Measurements from ENCODE around the gene CD36.
A peak's percentile ranks its signal among the peaks of the same experiment; 100 is the strongest.
"Not testable (repeated sequence)": the region's sequence is repeated elsewhere in the genome, so short reads cannot be mapped to it uniquely, and the experiment has no call there.

CD36 gene

DNA sequence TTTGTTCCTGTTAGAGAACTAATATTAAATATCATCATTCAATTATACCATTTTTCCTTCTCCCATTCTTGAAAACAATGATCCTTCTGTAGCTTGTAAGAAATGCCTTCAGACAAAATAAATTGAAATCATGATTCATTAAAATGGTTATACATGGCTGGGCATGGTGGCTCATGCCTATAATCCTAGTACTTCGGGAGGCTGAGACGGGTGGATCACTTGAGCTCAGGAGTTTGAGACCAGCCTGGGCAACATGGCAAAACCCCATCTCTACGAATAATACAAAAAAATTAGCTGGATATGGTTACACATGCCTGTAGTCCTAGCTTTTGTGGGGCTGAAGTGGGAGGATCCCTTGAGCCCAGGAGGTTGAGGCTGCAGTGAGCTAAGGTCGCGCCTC lies 13.0 kb downstream of the CD36 start:
- no peak for DNase-seq

DNA sequence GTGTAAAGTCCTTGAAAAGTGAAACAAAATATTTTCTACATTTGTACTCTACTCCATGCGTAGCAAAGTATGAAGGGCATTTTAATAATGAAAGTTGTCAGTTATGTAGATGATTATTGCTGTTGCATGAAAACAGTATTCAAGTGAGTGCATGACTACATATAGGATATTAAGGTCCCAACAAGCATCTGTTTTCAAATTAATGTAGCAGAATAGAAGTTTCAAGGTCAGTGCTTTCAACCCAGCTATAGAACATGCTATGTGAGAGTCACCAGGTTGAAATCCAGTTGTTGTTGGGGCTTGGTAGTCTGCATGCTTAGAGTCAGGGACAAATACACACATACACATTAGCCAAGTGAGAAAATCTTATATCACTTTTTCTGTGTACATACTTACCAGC lies 14.8 kb downstream of the CD36 start:
- DNase-seq: no peak

DNA sequence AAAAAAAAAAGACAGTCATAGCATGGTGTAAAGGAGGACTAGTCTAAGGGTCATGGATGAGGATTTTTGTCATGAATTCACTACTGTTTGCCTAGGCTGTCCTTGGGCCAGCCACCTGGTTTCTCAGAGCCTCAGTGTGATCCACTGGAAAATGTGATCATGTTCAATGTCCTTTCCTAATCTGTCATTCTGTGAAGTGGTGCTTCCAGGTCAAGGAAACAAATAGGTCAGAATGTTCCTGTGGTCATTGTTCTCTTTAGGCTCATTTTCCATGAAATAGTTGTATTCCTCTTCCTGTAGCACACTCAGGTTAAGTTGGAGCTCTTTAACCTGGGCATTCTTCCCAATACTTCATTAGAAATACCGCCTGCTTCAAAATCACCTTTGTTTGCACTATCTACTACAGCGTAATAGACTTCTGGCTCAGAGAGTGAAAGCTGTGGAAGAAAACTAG lies 16.5 kb downstream of the CD36 start:
- DNase-seq: no peak

DNA sequence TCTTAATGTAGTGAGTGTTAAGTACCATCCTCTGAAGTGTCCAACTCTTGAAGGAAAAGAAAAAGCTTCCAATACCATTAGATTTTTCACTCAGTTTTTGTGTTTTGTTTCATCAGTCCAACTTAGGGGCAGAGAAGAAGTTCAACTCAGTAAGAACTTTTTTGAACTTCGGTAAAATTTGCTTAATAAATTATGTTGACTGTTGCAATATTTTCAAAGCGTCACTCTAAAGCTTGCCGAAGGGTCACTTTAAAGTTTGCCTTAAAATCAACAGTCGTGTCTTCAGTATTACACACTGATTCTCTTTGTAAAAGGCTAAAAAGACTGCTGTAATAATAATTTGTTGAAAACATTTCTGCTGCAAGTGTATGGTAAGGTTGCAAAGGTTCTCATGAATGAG lies 17.6 kb downstream of the CD36 start:
- DNase-seq: no peak

- DNase-seq: no peak
Observed at GRCh38 chr7:80659120-80660055, 20.9 kb downstream of the CD36 start.

GRCh38 chr7:80660939-80661338 lies 22.5 kb downstream of the CD36 start:
- no peak for DNase-seq

GRCh38 chr7:80661729-80662128 lies 23.3 kb downstream of the CD36 start:
- no peak for DNase-seq

GRCh38 chr7:80662252-80662651 lies 23.8 kb downstream of the CD36 start:
- DNase-seq: no peak

DNA sequence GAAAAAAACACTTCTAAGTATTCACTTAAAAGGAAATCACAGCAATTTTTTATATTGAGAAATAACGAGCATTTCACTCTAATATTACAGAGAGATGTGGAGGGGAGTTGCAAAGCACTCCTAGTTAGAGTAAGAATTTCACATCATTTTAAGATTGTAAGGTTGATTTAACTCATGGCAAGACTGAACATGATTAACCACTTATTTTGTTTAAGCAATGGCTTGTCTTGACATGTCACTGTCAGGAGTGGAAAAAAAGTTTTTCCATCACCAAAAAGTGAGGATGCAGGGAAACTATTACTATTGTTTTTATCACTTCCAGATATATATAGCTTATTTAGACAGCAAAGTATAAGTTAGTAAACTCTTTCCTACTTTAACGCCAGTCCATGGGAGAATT lies 27.1 kb downstream of the CD36 start:
- DNase-seq: no peak

GRCh38 chr7:80666376-80666775 lies 27.9 kb downstream of the CD36 start:
- DNase-seq: no peak

- DNase-seq: not testable (repeated sequence)
Observed at GRCh38 chr7:80669367-80669766, 30.9 kb downstream of the CD36 start.

DNA sequence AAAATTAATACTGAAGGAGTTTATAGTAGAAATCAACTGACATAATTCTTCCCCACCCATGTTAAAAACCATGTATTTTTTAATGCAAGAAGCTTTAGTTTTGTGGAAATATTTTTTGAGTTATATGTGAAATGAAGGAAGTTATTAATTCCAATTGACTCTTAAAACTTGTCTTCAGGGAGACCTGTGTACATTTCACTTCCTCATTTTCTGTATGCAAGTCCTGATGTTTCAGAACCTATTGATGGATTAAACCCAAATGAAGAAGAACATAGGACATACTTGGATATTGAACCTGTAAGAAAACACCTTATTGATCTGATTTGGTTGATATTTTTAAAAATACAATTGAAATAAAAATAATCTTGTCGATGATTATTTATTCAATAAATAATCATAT lies 33.3 kb downstream of the CD36 start:
- no peak for DNase-seq

- no peak for DNase-seq
Observed at GRCh38 chr7:80675090-80675489, 36.6 kb downstream of the CD36 start.

- no peak for DNase-seq
Observed at GRCh38 chr7:80676404-80676803, 38.0 kb downstream of the CD36 start.

DNA sequence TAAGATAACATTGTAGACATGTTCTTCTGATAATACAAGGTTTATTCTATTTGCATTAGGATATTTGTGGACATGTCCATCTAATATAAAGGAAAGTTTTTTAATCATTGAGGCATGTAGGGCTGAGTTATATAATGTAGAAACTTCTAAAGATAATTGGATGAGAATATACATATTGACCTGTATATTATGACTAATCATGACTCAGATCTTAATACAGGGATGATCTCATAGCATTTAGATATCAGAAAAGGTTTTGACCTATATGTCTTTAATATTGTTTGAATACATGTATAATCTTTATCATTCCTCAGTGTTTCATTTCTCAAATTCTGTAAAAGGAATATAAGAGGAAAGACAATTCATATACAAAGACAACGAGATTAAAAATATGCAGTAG lies 39.2 kb downstream of the CD36 start:
- DNase-seq: no peak

GRCh38 chr7:80678707-80679106 lies 40.3 kb downstream of the CD36 start:
- no peak for DNase-seq

- no peak for DNase-seq
Observed at GRCh38 chr7:80679921-80680907, 41.8 kb downstream of the CD36 start.

- DNase-seq: no peak
Observed at GRCh38 chr7:80681272-80681885, 42.9 kb downstream of the CD36 start.

DNA sequence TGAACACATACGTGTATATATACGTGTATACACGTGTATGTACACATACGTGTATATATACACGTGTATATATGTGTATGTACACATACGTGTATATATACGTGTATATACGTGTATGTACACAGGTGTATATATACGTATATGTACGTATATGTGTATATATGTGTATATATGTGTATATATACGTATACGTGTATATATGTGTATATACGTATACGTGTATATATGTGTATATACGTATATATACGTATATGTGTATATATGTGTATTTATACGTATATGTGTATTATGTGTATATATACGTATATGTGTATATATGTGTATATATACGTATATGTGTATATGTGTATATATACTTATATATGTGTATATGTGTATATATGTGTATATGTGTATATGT lies 44.3 kb downstream of the CD36 start:
- DNase-seq: no peak

DNA sequence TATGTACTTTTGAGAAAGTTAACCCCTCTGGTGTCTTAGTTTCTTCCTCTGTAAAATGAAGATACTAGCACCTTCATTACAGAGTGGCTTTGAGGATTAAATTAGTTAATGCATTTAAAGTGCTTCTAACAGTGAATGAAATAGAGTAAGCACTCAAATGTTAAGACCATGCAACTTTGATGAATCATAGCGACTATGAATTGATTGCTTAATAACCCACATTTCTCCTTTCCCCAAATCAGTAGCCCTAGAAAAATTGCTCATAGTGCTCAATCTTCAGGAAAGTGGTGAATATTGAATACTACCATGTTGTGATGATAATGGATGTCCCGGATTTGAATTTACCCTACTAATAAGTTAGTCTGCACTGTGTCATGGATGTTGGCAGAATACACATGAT lies 48.1 kb downstream of the CD36 start:
- DNase-seq: no peak

GRCh38 chr7:80699045-80699638 lies 60.7 kb downstream of the CD36 start:
- DNase-seq: peak in 2 of 58 donors; percentile 19

All from anterior cingulate cortex (tissue), 58 donors.